Bronchial epithelial cell (primary cell): ENCODE measurements around the gene HGS. TPM values are rescaled to one million over a fixed set of nuclear protein-coding genes. Genes with fewer than 3 reads are reported as not detected.

Experiments used
- DNase-seq: peaks from one replicate; pipeline ENCODE4 v3.0.0-alpha.2; 2010; ENCODE audit warnings: low read depth
- FAIRE-seq: peaks from 2 replicates; lab custom pipeline; 2011; peaks lifted over from hg19 to GRCh38; lab: Jason Lieb, UNC
- H3K27me3 ChIP-seq: 2 replicates; pipeline ENCODE4 v1.5.1; 2011; ENCODE audit warnings: low read length; ENCODE audit not compliant: control insufficient read depth, insufficient read depth
- H3K36me3 ChIP-seq: 2 replicates; pipeline ENCODE4 v1.5.1; 2011; ENCODE audit warnings: low read length; ENCODE audit not compliant: control insufficient read depth, insufficient read depth
- H3K4me3 ChIP-seq: 2 replicates; pipeline ENCODE4 v1.5.1; 2011; ENCODE audit warnings: mild to moderate bottlenecking, low read depth, low read length, control low read depth
- total RNA-seq: library from RNA; depleted of rRNA; stranded (reverse); fragments of >200 nt; gene quantifications from 2 replicates; pipeline ENCODE4 v1.2.1, GENCODE V29; 2014
- TF ChIP-seq, protein P1 (sequence below): IDR thresholded peaks from 2 replicates; pipeline ENCODE4 v1.5.1; 2011; ENCODE audit warnings: mild to moderate bottlenecking, moderate library complexity, low read length, control low read depth, inconsistent platforms; ENCODE audit not compliant: insufficient read depth, severe bottlenecking

HGS gene
- total RNA-seq, 1 donor from 2014 or later: 77.7 TPM

GRCh38 chr17:81741594-81742452 is 58.0 kb downstream of the HGS start:
- Histone ChIP-seq H3K27me3 (no peaks in the 10 kb centered on the region), H3K4me3 (no peak overlapping the region), H3K36me3 (no peaks in the 10 kb centered on the region)
- no peak for DNase-seq
- TF ChIP-seq, protein P1, sequence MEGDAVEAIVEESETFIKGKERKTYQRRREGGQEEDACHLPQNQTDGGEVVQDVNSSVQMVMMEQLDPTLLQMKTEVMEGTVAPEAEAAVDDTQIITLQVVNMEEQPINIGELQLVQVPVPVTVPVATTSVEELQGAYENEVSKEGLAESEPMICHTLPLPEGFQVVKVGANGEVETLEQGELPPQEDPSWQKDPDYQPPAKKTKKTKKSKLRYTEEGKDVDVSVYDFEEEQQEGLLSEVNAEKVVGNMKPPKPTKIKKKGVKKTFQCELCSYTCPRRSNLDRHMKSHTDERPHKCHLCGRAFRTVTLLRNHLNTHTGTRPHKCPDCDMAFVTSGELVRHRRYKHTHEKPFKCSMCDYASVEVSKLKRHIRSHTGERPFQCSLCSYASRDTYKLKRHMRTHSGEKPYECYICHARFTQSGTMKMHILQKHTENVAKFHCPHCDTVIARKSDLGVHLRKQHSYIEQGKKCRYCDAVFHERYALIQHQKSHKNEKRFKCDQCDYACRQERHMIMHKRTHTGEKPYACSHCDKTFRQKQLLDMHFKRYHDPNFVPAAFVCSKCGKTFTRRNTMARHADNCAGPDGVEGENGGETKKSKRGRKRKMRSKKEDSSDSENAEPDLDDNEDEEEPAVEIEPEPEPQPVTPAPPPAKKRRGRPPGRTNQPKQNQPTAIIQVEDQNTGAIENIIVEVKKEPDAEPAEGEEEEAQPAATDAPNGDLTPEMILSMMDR: no peak
- no peak for FAIRE-seq

Other genes with a start within 250 kb of the HGS start
- 2,981 and 3,623 TPM in 2 replicates for gene ACTG1, start 171.2 kb upstream of the HGS start, total RNA-seq
- gene FSCN2, start 155.6 kb upstream of the HGS start, total RNA-seq: 1.2 and 1.3 TPM in 2 replicates
- gene FAAP100, start 131.7 kb upstream of the HGS start, total RNA-seq: 10.5 and 12.8 TPM in 2 replicates
- 60.0 and 61.2 TPM in 2 replicates for gene NPLOC4, start 46.9 kb upstream of the HGS start, total RNA-seq
- gene TSPAN10, start 46.8 kb upstream of the HGS start, total RNA-seq: 0.53 and 0.64 TPM in 2 replicates
- gene PDE6G, start 27.5 kb upstream of the HGS start, total RNA-seq: not detected in 2 replicates
- gene OXLD1, start 17.4 kb upstream of the HGS start, total RNA-seq: 47.7 and 73.7 TPM in 2 replicates
- 6.8 and 10.2 TPM in 2 replicates for gene CCDC137, start 17.3 kb upstream of the HGS start, total RNA-seq
- 23.0 and 25.8 TPM in 2 replicates for gene ARL16, start 214 bp upstream of the HGS start, total RNA-seq
- gene MRPL12, start 19.4 kb downstream of the HGS start, total RNA-seq: 11.6 and 13.6 TPM in 2 replicates
- 20.3 and 21.1 TPM in 2 replicates for gene SLC25A10, start 28.3 kb downstream of the HGS start, total RNA-seq
- not detected in 2 replicates for gene GCGR, start 120.1 kb downstream of the HGS start, total RNA-seq
- gene MCRIP1, start 149.3 kb downstream of the HGS start, total RNA-seq: 25.8 and 32.6 TPM in 2 replicates
- 0.13 TPM in 1 of 2 replicates, not detected in the other for gene PPP1R27, start 151.0 kb downstream of the HGS start, total RNA-seq
- 673 and 821 TPM in 2 replicates for gene P4HB, start 176.5 kb downstream of the HGS start, total RNA-seq
- 57.4 and 67.0 TPM in 2 replicates for gene ARHGDIA, start 187.3 kb downstream of the HGS start, total RNA-seq
- gene ALYREF, start 207.6 kb downstream of the HGS start, total RNA-seq: 105 and 145 TPM in 2 replicates
- gene ANAPC11, start 207.7 kb downstream of the HGS start, total RNA-seq: 237 and 251 TPM in 2 replicates
- gene NPB, start 218.2 kb downstream of the HGS start, total RNA-seq: 0.26 and 0.51 TPM in 2 replicates
- 16.5 and 29.5 TPM in 2 replicates for gene PCYT2, start 227.4 kb downstream of the HGS start, total RNA-seq
- gene SIRT7, start 234.2 kb downstream of the HGS start, total RNA-seq: 48.4 and 62.2 TPM in 2 replicates
- gene MAFG, start 243.7 kb downstream of the HGS start, total RNA-seq: 16.8 and 19.6 TPM in 2 replicates